Stimulated activated CD4-positive, alpha-beta T cell treated with anti-CD3 and anti-CD28 coated beads, Interleukin-1b, Interleukin-23, amount 100 ng/mL, for 1 hour (primary cell): ENCODE measurements around the gene FNDC3B.

Source experiments
- DNase-seq, 2 donors: peaks; one replicate each; pipeline ENCODE4 v3.0.0-alpha.2; 2020; ENCODE audit warnings: low read depth in 2 of 2

Gene FNDC3B

DNA sequence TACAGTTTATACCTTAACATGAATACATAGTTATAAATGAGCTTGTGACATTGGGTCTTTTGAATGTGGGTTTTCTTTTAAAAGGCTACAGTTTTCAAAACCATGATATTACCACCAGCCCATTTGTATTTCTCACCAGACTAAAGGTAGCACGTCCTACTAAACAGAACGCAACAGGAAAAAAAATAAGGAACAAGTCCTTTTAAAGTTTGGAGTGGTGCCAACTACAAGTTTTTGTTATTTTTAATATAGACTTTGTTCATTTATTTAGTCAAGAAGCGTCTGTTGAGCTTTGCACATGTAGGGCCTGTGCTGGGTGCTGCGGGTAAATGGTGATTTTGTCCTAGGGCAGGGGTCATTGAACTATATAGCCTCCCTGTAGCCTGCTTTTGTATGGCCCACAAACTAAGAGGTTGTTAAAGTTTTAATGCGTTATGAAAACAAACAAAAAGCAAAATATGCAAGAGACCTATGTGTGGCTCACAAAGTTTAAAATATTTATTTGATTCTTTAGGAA, 244.5 kb downstream of the FNDC3B start:
- no peak for DNase-seq

DNA sequence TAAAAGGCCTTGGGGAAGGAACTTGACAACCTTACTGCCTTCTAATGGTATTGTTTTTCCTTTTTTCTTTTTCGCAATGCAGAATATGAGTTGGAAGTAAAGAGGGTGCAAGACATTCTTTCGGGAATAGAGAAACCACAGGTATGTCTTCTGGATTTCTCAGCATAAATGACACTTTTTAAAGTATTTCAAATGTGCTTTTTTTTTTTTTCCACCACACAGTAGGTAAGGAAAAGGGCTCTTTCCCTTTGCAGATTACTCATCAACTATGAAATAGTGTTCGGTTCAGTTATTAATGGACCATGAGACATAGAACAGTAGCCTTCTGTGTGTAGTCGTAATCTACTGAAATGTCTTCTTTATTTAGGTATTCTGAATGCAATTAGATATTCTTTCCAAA, 246.5 kb downstream of the FNDC3B start:
- no peak for DNase-seq

DNA sequence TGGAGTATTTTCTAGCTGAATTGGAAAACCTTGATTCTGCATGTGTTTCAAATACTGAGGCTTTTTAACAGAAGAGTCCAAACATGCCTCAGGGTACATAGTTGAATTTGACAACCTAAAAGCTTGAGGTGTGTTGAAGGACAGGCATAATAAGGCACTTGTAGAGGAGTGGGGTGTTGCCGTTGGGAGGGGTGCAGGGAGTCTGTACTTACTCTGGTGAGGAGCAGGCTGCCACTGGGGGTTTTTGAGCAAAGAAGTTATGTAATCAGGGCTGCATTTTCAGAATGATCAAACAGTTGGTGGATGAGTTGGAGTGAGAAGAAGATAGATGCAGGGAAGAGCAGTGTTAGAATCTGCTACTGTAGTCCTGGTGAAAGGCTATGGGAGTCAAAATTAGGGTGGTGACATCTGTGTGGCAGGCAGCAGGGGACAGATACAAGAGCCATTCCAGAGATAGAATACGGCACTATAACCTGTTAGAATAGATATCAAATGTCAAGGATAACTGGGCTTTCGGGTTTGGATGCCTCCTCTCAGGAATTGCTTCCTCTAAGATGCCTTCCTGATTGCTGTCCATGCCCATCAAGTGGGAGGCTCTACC, 247.3 kb downstream of the FNDC3B start:
- DNase-seq: no peak

DNA sequence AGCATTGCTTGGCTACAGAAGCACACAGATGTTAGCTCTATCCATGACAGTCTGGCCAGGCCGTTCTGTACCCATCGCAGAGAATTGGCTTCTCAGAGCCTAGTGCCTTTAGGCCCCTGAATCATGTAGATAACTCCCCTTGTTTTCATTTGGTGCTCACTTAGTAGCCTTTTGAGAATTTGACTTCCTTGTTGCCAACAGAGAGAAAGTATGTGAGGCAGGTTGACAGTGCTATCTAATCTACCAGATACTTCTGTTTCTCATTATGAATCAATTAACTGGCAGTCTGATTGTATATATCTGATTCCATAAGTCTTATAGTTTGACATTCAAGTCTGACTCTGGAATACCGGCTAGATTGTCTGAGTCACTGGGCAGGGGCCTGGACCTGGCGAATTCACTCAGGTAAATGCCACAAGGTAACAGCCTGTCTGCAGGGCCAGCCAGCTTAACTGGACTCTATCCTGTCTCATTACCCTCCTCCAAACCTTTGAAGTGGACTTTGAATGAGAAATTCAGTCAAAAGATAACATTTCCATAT, 248.6 kb downstream of the FNDC3B start:
- DNase-seq: no peak

DNA sequence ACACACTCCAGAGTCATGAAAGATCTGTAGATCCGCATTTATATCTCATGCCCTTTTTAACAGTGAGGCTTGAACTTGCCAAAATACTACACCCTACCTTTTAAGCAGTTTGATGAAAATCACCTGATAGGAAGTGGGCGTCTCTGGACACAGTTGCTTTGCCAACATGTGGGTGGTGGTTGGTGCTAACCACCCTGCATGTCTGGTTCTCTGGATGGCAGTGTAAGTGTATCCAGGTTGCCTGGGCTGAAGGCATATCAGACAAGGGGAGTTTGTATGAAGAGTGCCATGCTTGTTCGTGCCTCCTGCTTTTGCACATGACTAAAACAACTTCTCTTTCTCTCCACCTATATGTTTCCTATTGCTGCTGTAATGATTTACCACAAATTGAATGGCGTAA, 249.3 kb downstream of the FNDC3B start:
- DNase-seq: no peak

DNA sequence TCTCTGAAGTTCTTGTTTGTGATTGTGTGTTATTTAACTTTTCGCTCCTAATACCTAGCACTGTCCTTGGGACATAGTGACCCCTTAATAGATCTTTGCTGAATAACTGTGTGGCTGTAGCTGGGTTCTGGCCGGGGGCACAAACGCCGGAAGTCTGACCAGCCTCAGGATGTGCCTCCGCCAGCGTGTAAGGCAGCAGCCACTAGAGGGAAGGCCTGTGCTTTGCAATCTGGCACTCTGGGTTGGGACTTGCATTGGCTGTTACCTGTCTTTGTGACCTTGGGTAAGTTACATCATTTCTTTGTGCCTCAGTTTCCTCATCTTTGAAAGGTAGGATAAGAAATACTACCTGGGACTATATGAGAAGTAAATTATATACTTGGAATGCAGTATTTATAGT, 250.2 kb downstream of the FNDC3B start:
- no peak for DNase-seq

DNA sequence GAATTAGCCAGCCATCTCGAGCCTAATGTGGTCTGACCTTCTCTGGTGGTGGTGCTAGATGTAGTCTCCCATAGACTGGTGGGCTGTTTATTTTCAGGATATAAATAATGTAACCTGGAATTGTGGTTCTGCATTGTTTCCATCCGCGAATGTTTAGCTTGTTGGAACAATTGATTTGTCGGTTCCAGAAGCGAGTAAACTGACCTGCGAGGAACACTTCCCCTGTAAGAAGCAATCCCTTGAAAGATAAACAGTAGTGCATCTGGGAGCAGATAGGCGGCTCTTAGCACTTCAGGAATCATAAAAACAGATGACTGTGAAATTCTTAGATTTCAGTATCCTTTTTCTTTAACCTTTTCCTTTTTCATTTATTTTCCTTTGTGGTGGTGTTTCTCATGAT, 251.1 kb downstream of the FNDC3B start:
- DNase-seq: no peak

DNA sequence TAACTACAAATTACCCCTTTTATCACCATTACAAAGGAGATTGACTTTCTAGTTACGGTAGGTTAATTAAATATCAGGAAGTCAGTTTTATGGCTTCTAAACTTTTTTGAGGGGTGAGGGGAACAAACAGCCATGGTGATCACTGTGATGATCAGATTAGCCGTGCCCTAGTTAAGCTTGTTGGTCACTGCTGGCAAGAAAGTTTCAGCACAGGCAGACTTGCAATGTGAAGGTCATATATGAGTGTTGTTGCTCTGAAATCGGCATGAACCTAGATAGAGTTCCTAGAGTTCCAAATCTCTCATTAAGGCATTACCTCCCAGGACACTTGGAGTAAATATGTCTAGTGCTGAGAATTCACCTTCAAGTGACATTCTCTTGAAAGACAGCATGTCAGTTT, 252.3 kb downstream of the FNDC3B start:
- DNase-seq: no peak

DNA sequence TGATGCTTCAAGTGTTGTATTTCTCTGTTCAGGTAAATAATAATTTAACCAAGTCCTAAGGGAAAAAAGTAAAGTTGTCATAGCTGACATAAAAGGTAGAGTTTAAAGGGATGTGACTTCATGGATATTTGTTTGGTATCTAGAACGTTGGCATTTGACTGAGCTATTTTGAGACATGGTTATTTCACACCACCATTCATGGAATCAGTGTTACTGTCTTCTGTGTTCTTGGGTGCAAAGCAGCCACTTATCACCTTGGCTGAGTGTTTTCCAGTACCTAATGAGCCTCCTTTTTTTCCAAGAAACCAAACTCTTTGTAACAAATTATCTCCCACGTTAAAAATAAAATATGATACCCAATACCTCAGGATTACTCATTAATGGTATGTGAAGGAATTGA, 253.0 kb downstream of the FNDC3B start:
- no peak for DNase-seq

DNA sequence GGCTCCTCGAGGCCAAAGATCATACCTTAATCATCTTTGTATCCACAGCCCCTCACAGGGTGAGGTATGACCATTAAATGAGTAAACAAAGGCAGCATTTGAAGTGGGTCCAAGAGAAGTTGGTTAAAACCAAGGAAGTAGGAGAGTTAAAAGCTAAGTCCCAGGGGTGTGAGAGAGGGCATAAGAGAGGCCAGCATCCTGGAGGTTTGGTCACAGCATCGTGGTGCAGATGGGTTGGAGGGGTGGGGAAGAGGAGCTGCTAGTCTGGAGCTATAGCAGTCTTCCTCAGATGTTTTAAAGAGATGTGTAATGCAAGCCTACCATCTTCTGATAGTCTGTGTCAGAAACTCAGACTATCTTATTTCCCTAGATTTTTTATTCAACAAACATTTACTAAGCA, 253.7 kb downstream of the FNDC3B start:
- no peak for DNase-seq

DNA sequence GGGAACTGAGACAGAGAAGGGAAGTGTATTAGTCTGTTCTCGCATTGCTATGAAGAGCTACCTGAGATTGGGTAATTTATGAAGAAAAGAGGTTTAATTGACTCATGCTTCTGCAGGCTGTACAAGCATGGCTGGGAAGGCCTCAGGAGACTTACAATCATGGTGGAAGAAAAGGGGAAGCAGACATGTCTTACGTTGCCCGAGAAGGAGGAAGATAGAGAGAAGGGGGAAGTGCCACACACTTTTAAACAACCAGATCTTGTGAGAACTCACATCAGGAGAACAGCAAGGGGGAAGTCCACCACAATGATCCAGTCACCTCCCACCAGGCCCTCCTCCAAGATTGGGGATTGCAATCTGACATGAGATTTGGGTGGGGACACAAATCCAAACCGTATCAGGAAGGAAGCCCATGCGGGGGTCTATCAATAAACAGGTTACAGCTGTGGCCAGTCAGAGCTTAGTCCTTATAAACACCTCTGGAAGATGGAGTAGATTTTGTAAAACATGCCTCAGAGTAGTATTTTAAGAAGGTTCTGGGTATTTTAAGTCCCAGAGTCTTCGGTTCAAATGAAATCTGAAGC, 254.9 kb downstream of the FNDC3B start:
- no peak for DNase-seq

DNA sequence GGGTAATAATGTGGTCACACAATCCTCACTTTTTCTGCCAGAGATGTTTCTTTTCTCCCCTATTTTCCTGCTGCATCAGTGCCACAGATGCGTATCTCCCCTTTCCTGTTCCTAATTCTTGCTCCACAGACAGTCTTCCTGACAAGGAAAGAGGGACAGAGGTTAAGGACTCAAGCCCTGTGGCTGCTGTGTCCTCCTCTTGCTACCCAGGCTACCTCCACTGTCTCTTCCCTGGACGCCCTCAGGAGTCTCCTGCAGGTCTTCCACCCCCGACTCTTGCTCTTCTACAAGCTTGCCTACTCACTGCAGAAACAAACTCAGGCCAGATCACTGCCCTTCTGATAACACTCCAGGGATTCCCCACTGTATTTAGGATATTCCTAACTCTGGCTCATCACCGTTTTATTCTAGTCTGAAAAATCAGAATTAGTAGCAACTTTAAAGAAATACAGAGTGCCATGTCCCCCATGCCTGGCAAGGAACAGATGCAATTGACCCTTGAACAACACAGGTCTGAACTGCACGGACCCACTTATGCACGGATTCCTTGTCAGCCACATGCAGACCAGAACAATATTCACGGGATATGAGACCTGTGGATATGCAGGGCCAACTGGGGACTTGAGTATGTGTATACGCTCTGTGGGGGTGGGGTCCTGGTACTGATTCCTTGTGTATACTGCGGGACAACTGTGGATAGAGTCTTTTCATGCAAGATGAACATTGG, 257.0 kb downstream of the FNDC3B start:
- DNase-seq: no peak

DNA sequence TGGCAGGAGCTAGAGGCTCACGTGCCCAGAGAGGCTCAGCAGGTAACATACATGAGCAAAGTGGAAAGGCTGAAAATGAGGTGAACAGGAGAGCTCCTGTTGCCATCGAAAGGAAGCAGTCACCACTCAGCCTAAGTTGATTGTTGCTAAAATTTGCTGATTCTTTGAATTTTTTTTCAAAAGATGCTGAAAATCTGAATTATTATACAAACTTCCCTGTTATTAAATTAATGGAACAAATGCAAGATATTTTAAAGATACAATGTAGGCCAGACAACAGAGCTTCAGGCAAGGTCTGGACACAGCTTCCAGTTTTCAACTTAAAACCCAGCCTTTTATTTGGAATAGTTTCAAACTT, 257.6 kb downstream of the FNDC3B start:
- DNase-seq: no peak

DNA sequence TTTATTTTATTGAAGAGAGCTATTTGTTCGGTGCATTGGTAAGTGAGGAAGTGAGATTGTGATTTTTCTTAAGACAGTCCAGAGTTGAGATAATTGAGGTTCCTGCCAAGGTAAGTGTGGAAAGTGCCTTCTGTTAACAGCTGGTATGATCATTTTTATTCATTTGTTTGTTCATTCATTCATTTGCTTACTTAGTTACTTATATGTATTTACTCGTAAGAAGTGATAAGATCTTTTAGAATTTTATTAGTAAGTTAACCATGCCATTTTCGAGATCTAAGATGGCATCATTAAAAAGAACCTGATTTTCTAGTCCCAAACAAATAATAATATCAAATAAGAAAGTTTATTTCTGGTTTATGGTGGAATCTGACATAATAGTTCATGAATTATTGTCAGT, 258.9 kb downstream of the FNDC3B start:
- no peak for DNase-seq

DNA sequence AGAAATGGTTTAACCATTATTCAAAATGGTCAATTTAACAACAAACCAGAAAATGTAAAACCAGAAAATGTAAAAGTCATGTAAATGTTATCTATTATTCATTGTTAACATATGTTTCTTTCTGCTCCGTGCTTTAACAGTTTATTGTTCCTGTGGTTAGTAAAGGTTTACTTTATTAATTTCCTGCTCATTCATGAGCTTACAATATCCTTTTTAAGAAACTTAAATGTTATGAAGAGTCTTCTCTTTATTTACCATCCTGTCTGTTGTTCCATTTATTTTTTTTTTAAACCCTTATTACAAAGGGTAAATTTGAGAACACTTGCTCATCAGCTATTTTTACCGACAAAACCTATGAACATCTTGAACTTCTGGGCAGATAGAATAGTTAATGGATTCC, 260.8 kb downstream of the FNDC3B start:
- no peak for DNase-seq

DNA sequence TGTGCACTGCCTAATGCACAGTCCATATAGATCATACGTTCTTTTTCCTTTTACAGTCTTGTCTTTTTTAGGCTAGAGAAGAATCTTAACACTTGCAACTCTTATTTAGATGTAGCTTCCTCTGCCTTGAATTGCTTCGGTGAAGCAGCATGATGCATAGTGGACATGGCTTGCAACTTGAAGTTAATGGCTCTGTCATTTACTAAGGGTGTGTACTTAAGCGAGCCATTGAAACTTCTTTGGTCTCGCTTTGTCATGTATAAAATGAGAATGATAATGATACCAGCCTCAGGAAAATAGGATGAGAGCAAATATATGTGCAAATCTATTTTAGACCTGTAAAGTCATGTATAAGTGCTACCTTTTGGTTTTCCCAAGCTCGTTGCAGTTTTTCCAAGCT, 261.5 kb downstream of the FNDC3B start:
- DNase-seq: no peak

DNA sequence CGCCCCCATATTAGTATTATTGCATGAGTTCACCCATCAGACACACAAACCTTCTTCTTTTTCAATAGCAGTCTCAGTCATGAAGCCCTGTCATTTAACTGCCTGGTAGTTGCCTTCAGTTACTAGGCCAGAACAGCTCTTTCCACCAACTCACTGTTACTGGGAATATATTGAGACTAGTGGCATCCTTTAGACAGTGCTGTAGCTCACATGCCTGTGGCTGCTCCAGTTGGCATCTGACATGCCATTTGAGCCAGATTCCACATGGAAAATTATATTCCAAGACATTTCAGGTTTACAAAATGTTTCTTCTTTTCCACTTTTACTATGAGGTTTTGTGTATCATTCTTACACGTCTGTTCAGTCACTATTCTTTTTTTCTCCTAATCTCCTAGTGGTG, 262.8 kb downstream of the FNDC3B start:
- DNase-seq: no peak

DNA sequence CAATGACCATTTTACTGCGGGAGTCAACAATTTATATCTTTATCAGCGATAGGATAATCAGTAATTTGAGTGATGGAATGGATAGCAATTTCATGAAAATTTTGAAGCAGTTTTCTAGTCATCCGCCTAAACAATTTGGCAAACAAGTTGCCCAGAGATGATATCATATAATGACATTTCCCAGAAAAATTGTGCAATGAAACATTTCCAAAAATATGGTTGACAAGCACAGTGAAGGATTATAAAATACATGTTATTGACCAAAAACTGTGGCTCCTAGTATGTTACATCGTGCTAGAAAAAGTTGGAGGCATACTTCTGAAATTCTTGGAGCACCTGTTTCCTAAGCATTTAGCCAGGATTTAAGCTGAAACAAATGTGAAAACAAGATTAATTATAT, 263.8 kb downstream of the FNDC3B start:
- no peak for DNase-seq

DNA sequence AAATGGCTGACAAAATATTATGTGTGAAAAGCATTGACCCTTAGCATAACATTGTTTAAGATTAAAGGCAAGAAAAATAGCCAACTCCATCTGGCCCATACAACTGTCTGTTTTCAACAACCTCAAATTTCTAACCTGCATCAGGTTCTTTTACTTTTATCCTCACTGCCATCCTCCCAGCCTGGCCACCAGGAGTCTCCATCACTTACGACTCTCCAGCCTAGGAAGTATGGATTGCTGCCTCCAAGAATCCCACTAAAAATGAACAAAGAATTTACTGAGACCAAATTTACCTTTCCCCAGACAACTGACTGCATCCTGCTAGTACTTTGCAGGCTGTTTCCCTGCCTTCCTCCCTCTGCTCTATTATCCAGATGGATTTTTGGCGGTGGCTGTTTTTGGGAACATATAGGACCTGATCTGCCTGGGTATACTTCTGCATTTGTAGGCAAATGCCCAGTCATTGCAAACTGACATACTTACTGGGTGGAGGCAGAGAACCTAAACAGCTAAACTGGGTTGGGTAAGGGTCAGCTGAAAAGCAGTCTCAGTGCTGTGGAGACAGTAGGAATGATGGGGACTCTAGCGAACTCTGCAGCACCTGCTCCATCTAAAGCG, 264.7 kb downstream of the FNDC3B start:
- no peak for DNase-seq

DNA sequence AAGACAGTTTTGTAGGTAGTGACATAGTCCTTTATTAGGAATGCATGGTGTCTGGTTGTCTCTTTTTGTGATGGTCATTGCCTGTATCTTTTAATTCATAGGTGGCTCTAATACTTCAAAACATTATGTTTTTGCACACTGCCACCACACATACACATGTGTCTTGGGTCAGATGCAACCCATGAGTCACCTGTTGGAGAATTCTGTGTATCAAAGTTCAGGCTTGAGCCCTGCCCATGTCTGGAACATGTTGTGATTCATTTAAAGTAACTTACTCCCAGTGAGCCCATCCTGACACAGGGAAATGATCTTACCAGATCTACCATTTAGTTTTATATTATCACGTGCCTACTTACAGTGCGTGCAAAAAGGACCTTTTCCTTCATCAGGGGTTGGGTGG, 266.2 kb downstream of the FNDC3B start:
- no peak for DNase-seq

DNA sequence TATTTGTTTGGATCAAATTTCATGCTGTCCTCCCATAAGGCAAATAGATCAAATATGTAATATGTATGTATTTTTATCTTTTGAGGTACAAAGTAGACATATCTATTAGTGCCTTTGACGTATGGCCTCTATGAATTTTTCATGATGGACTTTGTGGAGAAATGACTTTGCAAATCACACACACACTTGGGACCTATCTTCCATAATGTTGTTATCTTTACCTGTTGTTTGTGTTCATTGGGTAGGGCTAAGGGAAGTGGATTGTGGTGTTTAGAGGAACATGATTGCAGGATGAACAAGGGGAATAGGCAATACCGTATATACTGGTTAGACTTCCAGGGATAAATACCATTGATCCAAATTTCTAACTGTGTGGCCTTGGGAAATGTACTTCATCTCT, 266.6 kb downstream of the FNDC3B start:
- DNase-seq: no peak

DNA sequence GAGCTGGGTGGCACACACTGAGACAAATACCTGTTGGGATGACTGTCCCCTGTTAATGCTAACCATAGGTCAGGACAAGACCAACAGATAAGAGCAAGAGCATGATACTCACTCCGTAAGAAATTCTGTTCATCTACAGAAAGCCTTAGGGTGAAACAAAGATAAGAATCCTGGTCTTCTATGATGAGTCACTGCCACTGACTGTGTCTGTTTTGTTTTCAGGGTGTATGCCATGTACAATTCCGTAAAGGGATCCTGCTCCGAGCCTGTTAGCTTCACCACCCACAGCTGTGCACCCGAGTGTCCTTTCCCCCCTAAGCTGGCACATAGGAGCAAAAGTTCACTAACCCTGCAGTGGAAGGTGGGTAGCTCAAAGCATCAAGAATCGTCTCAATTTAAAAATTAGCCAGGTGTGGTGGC, 267.8 kb downstream of the FNDC3B start:
- no peak for DNase-seq

DNA sequence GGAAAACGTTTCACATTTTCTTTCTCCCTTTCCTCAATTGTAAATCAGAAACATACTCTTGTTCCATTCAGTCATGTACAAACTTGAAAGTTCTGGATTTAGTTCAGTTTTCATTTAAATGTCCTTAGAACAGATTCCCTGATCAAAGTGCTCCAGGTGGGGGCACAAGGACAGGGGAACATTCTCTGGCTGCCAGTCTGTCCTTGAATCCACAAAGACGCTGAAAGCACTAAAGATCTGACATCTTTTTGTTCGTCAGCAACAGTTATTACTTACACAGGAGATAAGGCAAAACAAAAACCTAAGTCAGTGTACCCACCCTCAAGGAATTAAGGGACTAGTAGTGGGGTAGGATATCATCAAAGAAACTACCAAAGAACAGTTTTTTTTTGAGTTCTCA, 269.7 kb downstream of the FNDC3B start:
- no peak for DNase-seq
